Glutamatergic neuron (in vitro differentiated cells): ENCODE measurements around the gene OR2A7. TPM values are rescaled to one million over a fixed set of nuclear protein-coding genes. Genes with fewer than 3 reads are reported as not detected.
A peak's percentile ranks its signal among the peaks of the same experiment; 100 is the strongest.
"Not testable (repeated sequence)": the region's sequence is repeated elsewhere in the genome, so short reads cannot be mapped to it uniquely, and the experiment has no call there.

Experiments used
- DNase-seq: peaks from one replicate; pipeline ENCODE4 v3.0.0; 2022
- H3K27ac Mint-ChIP-seq: one replicate; pipeline ENCODE4 v1.8.0; 2020; ENCODE audit warnings: mild to moderate bottlenecking, mixed read lengths, inconsistent platforms; ENCODE audit not compliant: unreplicated experiment
- H3K27me3 Mint-ChIP-seq: one replicate; pipeline ENCODE4 v1.8.0; 2020; ENCODE audit warnings: mild to moderate bottlenecking, moderate library complexity, mixed read lengths, inconsistent platforms; ENCODE audit not compliant: unreplicated experiment
- H3K36me3 Mint-ChIP-seq: one replicate; pipeline ENCODE4 v1.8.0; 2020; ENCODE audit warnings: mild to moderate bottlenecking, mixed read lengths, inconsistent platforms; ENCODE audit not compliant: unreplicated experiment
- H3K4me1 Mint-ChIP-seq: one replicate; pipeline ENCODE4 v1.8.0; 2020; ENCODE audit warnings: mild to moderate bottlenecking, low read depth, mixed read lengths, inconsistent platforms; ENCODE audit not compliant: unreplicated experiment
- H3K4me3 Mint-ChIP-seq: one replicate; pipeline ENCODE4 v1.8.0; 2020; ENCODE audit warnings: mild to moderate bottlenecking, mixed read lengths, inconsistent platforms; ENCODE audit not compliant: unreplicated experiment
- H3K9me3 Mint-ChIP-seq: one replicate; pipeline ENCODE4 v1.8.0; 2020; ENCODE audit warnings: mild to moderate bottlenecking, moderate library complexity, mixed read lengths, inconsistent platforms; ENCODE audit not compliant: unreplicated experiment
- long read RNA-seq: library from polyadenylated mRNA; unstranded; transcript quantifications from one replicate; pipeline ENCODE4 v2.0.0, GENCODE V29; 2020; ENCODE audit not compliant: unreplicated experiment
- total RNA-seq: library from RNA; stranded (reverse); fragmentation: NEBNext Ultra II Directional; extraction: Animal tissue kit (Norgen Biotek cat#: 25700); gene quantifications from one replicate; pipeline ENCODE4 v1.2.1, GENCODE V29; 2021; ENCODE audit not compliant: unreplicated experiment

The OR2A7 gene
- total RNA-seq = 0.22 TPM
- long read RNA-seq = 0 reads

- H3K36me3 Mint-ChIP-seq, H3K4me3 Mint-ChIP-seq, H3K9me3 Mint-ChIP-seq, H3K4me1 Mint-ChIP-seq, H3K27me3 Mint-ChIP-seq, DNase-seq, H3K27ac Mint-ChIP-seq: not testable (repeated sequence)
Observed at GRCh38 chr7:144264692-144265091, at the start of gene OR2A7. OR2A7 (minus strand) TSS chr7:144264792; CDS start chr7:144259628, 5,164 bp downstream.

GRCh38 chr7:144311872-144312469, 47.4 kb upstream of the OR2A7 start, which contains the start of gene OR2A1:
OR2A1 (plus strand) TSS chr7:144312419; CDS start chr7:144318125, 5,706 bp downstream.
- H3K9me3 Mint-ChIP-seq, H3K36me3 Mint-ChIP-seq, H3K4me1 Mint-ChIP-seq, H3K27ac Mint-ChIP-seq, DNase-seq, H3K4me3 Mint-ChIP-seq, H3K27me3 Mint-ChIP-seq: not testable (repeated sequence)

- DNase-seq, H3K4me3 Mint-ChIP-seq, H3K9me3 Mint-ChIP-seq, H3K36me3 Mint-ChIP-seq, H3K4me1 Mint-ChIP-seq, H3K27me3 Mint-ChIP-seq, H3K27ac Mint-ChIP-seq: not testable (repeated sequence)
Observed at GRCh38 chr7:144311218-144311617, 46.6 kb upstream of the OR2A7 start.

GRCh38 chr7:144309702-144310101, 45.1 kb upstream of the OR2A7 start:
- H3K27ac Mint-ChIP-seq, H3K27me3 Mint-ChIP-seq, H3K4me1 Mint-ChIP-seq, H3K4me3 Mint-ChIP-seq, H3K9me3 Mint-ChIP-seq, H3K36me3 Mint-ChIP-seq, DNase-seq: not testable (repeated sequence)

- not testable (repeated sequence) for H3K27ac Mint-ChIP-seq, H3K36me3 Mint-ChIP-seq, DNase-seq, H3K4me1 Mint-ChIP-seq, H3K27me3 Mint-ChIP-seq, H3K4me3 Mint-ChIP-seq, H3K9me3 Mint-ChIP-seq
Observed at GRCh38 chr7:144305156-144305555, 40.6 kb upstream of the OR2A7 start.

- not testable (repeated sequence) for H3K9me3 Mint-ChIP-seq, H3K27ac Mint-ChIP-seq, H3K4me3 Mint-ChIP-seq, H3K4me1 Mint-ChIP-seq, DNase-seq, H3K27me3 Mint-ChIP-seq, H3K36me3 Mint-ChIP-seq
Observed at GRCh38 chr7:144303607-144304006, 39.0 kb upstream of the OR2A7 start.

- H3K4me3 Mint-ChIP-seq, H3K36me3 Mint-ChIP-seq, H3K27ac Mint-ChIP-seq, H3K9me3 Mint-ChIP-seq, H3K27me3 Mint-ChIP-seq, DNase-seq, H3K4me1 Mint-ChIP-seq: not testable (repeated sequence)
Observed at GRCh38 chr7:144302578-144303303, 38.1 kb upstream of the OR2A7 start.

- H3K9me3 Mint-ChIP-seq, H3K36me3 Mint-ChIP-seq, H3K4me1 Mint-ChIP-seq, H3K27me3 Mint-ChIP-seq, H3K27ac Mint-ChIP-seq, H3K4me3 Mint-ChIP-seq: not testable (repeated sequence)
- peak; percentile 19 for DNase-seq
Observed at GRCh38 chr7:144293794-144294499, 29.4 kb upstream of the OR2A7 start.

GRCh38 chr7:144292384-144293161, 28.0 kb upstream of the OR2A7 start:
- H3K27me3 Mint-ChIP-seq, H3K36me3 Mint-ChIP-seq, H3K4me3 Mint-ChIP-seq, H3K4me1 Mint-ChIP-seq, H3K27ac Mint-ChIP-seq, DNase-seq, H3K9me3 Mint-ChIP-seq: not testable (repeated sequence)

- not testable (repeated sequence) for DNase-seq, H3K36me3 Mint-ChIP-seq, H3K4me1 Mint-ChIP-seq, H3K4me3 Mint-ChIP-seq, H3K27ac Mint-ChIP-seq, H3K9me3 Mint-ChIP-seq, H3K27me3 Mint-ChIP-seq
Observed at GRCh38 chr7:144291607-144292006, 27.0 kb upstream of the OR2A7 start.

- H3K27ac Mint-ChIP-seq, H3K36me3 Mint-ChIP-seq, H3K27me3 Mint-ChIP-seq, H3K9me3 Mint-ChIP-seq, H3K4me1 Mint-ChIP-seq, DNase-seq, H3K4me3 Mint-ChIP-seq: not testable (repeated sequence)
Observed at GRCh38 chr7:144287171-144287784, 22.7 kb upstream of the OR2A7 start.
